ENCODE results near the gene SNX22. TPM values are rescaled to one million over a fixed set of nuclear protein-coding genes. Genes with fewer than 3 reads are reported as not detected.

SNX22 gene
- total RNA-seq, 5 donors from 2014 or later (not counting 1 experiment from before 2014, with no cell fraction given), result 0.58 to 3.7 (median 1.4) TPM

DNA sequence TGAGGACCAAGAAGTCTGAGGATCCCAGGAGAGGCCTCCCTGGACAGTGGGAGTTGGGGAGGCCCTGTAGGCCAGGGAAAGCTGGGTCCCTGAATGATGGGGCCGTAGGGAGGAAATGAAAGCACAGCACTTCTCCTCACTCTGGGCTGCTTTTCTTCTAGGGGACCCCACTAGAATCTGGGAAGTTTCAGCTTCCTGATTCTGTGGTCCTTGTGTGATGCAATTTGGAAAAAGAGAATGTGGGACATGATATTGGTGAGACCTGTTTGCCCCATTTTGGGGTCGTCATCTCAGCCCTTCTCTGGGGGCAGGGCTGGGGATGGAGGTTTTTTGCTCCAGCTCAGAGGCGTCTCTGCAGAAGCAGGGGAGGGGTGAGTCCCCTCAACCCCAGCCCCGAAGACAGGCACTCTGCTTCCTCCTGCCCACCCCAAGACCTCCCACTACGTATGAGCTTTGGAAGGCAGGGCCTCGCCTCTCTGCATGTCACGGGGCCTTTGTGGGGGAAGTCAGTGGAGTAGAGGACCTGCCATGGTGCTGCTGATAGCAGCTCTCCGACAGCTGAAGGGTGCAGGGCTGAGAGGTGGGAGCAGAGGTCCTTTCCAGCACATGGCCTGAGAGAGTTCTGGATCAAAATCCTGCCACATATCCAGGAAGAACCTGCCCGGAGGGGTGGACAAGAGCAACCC, 1.5 kb upstream of the SNX22 start:
- peak overlapping the region in 2 of 3 donors; percentile 31 to 47 for H3K4me3 Mint-ChIP-seq
- peaks cover 0 to 33% of the 10 kb centered on the region in 2 experiments for H3K27me3 ChIP-seq (replicated peaks in 1 of 2; ENCODE audit: control insufficient read depth in 2 of 2, extremely low read depth in 1 of 2, insufficient read depth in 2 of 2, low read length in 1 of 2)
- POLR2A ChIA-PET, result no interaction called here
- H3K4me1 ChIP-seq (ENCODE audit: control insufficient read depth in 1 of 2, extremely low read depth in 1 of 2, insufficient read depth in 2 of 2, low read length in 2 of 2), result peaks cover 7 to 44% of the 10 kb centered on the region in 2 experiments
- peaks cover 27 to 32% (median 32%) of the 10 kb centered on the region in 3 donors for H3K4me1 Mint-ChIP-seq
- no peak for ATAC-seq (replicated peaks in 1 of 4)
- no peak overlapping the region for H3K4me3 ChIP-seq (ENCODE audit: control insufficient read depth in 1 of 2, extremely low read depth in 1 of 2, low read length in 1 of 2)
- DNase-seq, result no peak
- CTCF ChIA-PET, result interaction anchor here (0.6 to 0.7 kb wide), 3 partner anchors 12 to 503 kb away, joined by 3 read pairs; no protein-coding TSS in a partner anchor
- 90% methylated on average over 5 of the region's 9 CpGs for WGBS (ENCODE audit: insufficient coverage)
- H3K27me3 Mint-ChIP-seq, result peaks cover 7 to 14% of the 10 kb centered on the region in 2 donors
- peaks cover 3% of the 10 kb centered on the region for H3K36me3 Mint-ChIP-seq
- H3K27ac ChIP-seq (ENCODE audit: low read length), result no peak overlapping the region
- no peaks in the 10 kb centered on the region for H3K9me3 Mint-ChIP-seq
- peaks cover 8 to 9% of the 10 kb centered on the region in 2 donors for H3K36me3 ChIP-seq (ENCODE audit: control insufficient read depth in 2 of 2, extremely low read depth in 1 of 2, insufficient read depth in 1 of 2, low read length in 1 of 2)
- no peaks in the 10 kb centered on the region for H3K9me3 ChIP-seq
- peak overlapping the region in 1 of 2 donors; percentile 16 for H3K27ac Mint-ChIP-seq

- H3K27ac Mint-ChIP-seq, result no peak overlapping the region
- H3K4me1 Mint-ChIP-seq, result peaks cover 28 to 37% (median 32%) of the 10 kb centered on the region in 3 donors
These were observed 1.2 kb downstream of the SNX22 start for GRCh38 chr15:64152507-64153387.

DNA sequence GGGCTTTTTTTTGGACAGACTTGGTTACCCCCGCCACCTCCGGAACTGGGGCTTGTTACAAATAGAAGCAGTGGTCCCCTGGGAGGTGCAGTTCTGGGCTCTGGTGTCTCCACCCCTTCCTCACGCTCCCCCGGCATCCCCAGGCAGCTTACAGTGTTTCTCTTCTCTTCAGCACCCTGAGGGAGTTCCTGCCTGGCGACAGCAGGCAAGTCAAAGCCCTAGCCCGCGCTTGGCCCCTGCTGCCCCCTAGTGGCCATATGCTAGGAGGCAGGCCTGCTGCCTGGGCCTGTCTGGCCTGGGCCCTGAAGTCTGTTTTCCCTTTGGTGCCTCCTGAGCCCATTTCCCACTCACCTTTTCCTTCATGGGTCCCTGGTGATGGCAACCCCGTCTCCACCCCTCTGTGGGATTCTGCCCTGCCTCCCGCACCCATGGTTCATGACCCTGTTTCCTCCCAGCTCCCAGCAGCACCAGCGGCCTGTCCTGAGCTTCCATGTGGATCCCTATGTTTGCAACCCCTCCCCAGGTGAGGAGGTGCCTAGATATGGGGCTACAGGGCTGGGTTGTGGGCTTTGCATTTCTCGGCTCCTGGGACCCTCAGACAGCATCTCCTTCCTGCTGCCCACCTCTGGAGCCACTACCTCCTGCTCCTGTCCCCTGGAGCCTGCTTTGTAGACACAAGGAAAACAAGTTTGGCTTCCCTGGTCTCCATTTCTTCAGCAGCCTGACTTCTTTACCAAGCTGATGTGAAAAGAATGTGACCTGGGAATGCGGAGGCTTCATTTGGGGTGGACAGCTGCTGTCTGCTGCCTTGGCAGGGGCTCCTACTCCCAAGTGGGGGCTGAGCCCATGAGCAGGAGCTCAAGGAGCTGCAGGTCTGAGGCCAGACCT, 2.2 kb downstream of the SNX22 start:
- H3K4me3 ChIP-seq (ENCODE audit: control insufficient read depth in 1 of 2, extremely low read depth in 1 of 2, low read length in 1 of 2), result no peak overlapping the region
- peak overlapping the region; percentile 49 to 79 (median 54) for H3K4me3 Mint-ChIP-seq
- peaks cover 16 to 44% of the 10 kb centered on the region in 2 donors for H3K36me3 ChIP-seq (ENCODE audit: control insufficient read depth in 2 of 2, extremely low read depth in 1 of 2, insufficient read depth in 1 of 2, low read length in 1 of 2)
- ChIA-PET CTCF (interaction anchor here (0.6 to 1.3 kb wide), 14 partner anchors 8 to 861 kb away, joined by 3 to 5 read pairs (median 3); partner anchors contain the start of genes SNX1 (in 1 of the 2) and TRIP4 (in 1 of the 2)), POLR2A (interaction anchor here in 1 of 2 donors (0.6 kb wide), 1 partner anchor 79 kb away, joined by 3 read pairs; no protein-coding TSS in a partner anchor)
- H3K9me3 Mint-ChIP-seq, result no peaks in the 10 kb centered on the region
- peaks cover 26% of the 10 kb centered on the region for H3K36me3 Mint-ChIP-seq
- no peaks in the 10 kb centered on the region for H3K9me3 ChIP-seq
- H3K4me1 ChIP-seq (ENCODE audit: control insufficient read depth in 1 of 2, extremely low read depth in 1 of 2, insufficient read depth in 2 of 2, low read length in 2 of 2), result peaks cover 7 to 51% of the 10 kb centered on the region in 2 experiments
- peaks cover 34 to 43% (median 42%) of the 10 kb centered on the region in 3 donors for H3K4me1 Mint-ChIP-seq
- 25% methylated on average over 4 of the region's 12 CpGs for WGBS (ENCODE audit: insufficient coverage)
- H3K27ac ChIP-seq (ENCODE audit: low read length), result no peak overlapping the region
- DNase-seq, result peak; percentile 75 to 95 (median 88)
- peaks cover 7 to 14% of the 10 kb centered on the region in 2 donors for H3K27me3 Mint-ChIP-seq
- ATAC-seq (replicated peaks in 1 of 4), result peak; percentile 87 to 93 (median 90)
- peak overlapping the region in 1 of 2 donors; percentile 34 for H3K27ac Mint-ChIP-seq
- peaks cover 0 to 33% of the 10 kb centered on the region in 2 experiments for H3K27me3 ChIP-seq (replicated peaks in 1 of 2; ENCODE audit: control insufficient read depth in 2 of 2, extremely low read depth in 1 of 2, insufficient read depth in 2 of 2, low read length in 1 of 2)

More at GRCh38 chr15:64152507-64153387, 1.2 kb downstream of the SNX22 start:
- 31% methylated on average over 22 of the region's 27 CpGs for WGBS (ENCODE audit: insufficient coverage)
- Histone ChIP-seq H3K9me3 (no peaks in the 10 kb centered on the region), H3K27ac (ENCODE audit: low read length) (no peak overlapping the region), H3K36me3 (ENCODE audit: control insufficient read depth in 2 of 2, extremely low read depth in 1 of 2, insufficient read depth in 1 of 2, low read length in 1 of 2) (peaks cover 16 to 34% of the 10 kb centered on the region in 2 donors), H3K4me3 (ENCODE audit: control insufficient read depth in 1 of 2, extremely low read depth in 1 of 2, low read length in 1 of 2) (peak overlapping the region in 1 of 2 donors; percentile 44), H3K4me1 (ENCODE audit: control insufficient read depth in 1 of 2, extremely low read depth in 1 of 2, insufficient read depth in 2 of 2, low read length in 2 of 2) (peaks cover 7 to 44% of the 10 kb centered on the region in 2 experiments), H3K27me3 (replicated peaks in 1 of 2; ENCODE audit: control insufficient read depth in 2 of 2, extremely low read depth in 1 of 2, insufficient read depth in 2 of 2, low read length in 1 of 2) (peaks cover 0 to 33% of the 10 kb centered on the region in 2 experiments)
- peaks cover 7 to 14% of the 10 kb centered on the region in 2 donors for H3K27me3 Mint-ChIP-seq
- peaks cover 18% of the 10 kb centered on the region for H3K36me3 Mint-ChIP-seq
- H3K4me3 Mint-ChIP-seq, result peak overlapping the region; percentile 49 to 79 (median 54)
- peak in 4 of 35 experiments; percentile 8 to 32 (median 16) for DNase-seq
- no peaks in the 10 kb centered on the region for H3K9me3 Mint-ChIP-seq
- POLR2A ChIA-PET, result no interaction called here
- ATAC-seq (replicated peaks in 1 of 4), result peak in 1 of 4 experiments; percentile 5
- CTCF ChIA-PET, result interaction anchor here (0.6 to 1.3 kb wide), 12 partner anchors 9 to 552 kb away, joined by 3 to 5 read pairs (median 3); partner anchors contain the start of genes SNX1 (in 1 of the 2) and TRIP4 (in 1 of the 2)

DNA sequence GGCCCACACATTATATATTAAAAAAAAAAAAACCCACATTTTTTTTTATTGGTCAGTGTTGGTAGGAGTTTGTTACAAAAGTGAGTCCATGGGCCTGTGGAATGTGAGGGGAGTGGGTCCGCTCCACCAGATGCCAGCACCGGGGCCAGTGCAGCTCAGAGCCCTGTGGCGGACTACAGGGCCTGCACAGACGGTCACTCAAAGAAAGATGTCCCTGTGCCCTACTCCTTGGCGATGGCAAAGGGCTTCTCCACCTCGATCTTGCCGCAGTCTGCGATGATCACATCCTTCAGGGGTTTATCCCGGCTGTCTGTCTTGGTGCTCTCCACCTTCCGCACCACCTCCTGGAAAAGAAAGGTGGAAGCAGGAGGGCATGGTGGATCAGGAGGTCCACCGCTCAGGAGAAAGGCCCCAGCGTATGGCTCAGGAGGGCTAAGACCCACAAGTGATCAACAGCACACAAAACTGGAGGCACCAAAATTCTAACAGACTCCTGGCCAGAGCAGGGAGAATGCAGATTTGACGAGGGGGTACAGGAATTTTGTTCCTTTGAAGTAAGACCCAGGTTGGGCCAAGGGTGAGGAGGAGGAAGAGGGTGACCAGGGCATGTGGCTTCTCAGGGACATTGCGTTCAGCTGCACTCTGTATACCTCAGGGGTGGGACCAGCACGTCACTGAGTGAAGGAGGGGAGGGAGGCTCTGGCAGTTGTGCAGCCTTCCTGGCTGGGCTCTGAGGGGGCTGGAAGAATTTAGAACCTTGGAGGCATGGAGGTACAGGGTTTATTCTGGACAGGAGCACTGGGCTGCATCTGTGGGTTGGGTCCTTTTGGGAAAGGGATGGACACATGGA, 4.5 kb downstream of the SNX22 start:
- ChIA-PET CTCF (interaction anchor here in 1 of 2 donors (0.7 kb wide), 1 partner anchor 49 kb away, joined by 5 read pairs; no protein-coding TSS in a partner anchor), POLR2A (interaction anchor here (0.6 to 0.8 kb wide), 3 partner anchors 30 to 287 kb away, joined by 3 to 5 read pairs (median 3); partner anchors contain the start of gene CIAO2A (in 1 of the 2))
- ATAC-seq (replicated peaks in 1 of 4) (no peak), DNase-seq (no peak)
- peaks cover 0 to 25% of the 10 kb centered on the region in 2 experiments for H3K27me3 ChIP-seq (replicated peaks in 1 of 2; ENCODE audit: control insufficient read depth in 2 of 2, extremely low read depth in 1 of 2, insufficient read depth in 2 of 2, low read length in 1 of 2)
- H3K36me3 Mint-ChIP-seq, result peaks cover 40% of the 10 kb centered on the region
- no peak overlapping the region for H3K4me3 Mint-ChIP-seq
- peaks cover 37 to 45% (median 42%) of the 10 kb centered on the region in 3 donors for H3K4me1 Mint-ChIP-seq
- no peak overlapping the region for H3K27ac Mint-ChIP-seq
- H3K9me3 ChIP-seq, result no peaks in the 10 kb centered on the region
- H3K4me1 ChIP-seq (ENCODE audit: control insufficient read depth in 1 of 2, extremely low read depth in 1 of 2, insufficient read depth in 2 of 2, low read length in 2 of 2), result peaks cover 7 to 61% of the 10 kb centered on the region in 2 experiments
- peaks cover 4 to 11% of the 10 kb centered on the region in 2 donors for H3K27me3 Mint-ChIP-seq
- 90% methylated on average over 13 of the region's 15 CpGs for WGBS (ENCODE audit: insufficient coverage)
- H3K36me3 ChIP-seq (ENCODE audit: control insufficient read depth in 2 of 2, extremely low read depth in 1 of 2, insufficient read depth in 1 of 2, low read length in 1 of 2), result peaks cover 24 to 65% of the 10 kb centered on the region in 2 donors
- no peak overlapping the region for H3K4me3 ChIP-seq (ENCODE audit: control insufficient read depth in 1 of 2, extremely low read depth in 1 of 2, low read length in 1 of 2)
- no peaks in the 10 kb centered on the region for H3K9me3 Mint-ChIP-seq
- no peak overlapping the region for H3K27ac ChIP-seq (ENCODE audit: low read length)

DNA sequence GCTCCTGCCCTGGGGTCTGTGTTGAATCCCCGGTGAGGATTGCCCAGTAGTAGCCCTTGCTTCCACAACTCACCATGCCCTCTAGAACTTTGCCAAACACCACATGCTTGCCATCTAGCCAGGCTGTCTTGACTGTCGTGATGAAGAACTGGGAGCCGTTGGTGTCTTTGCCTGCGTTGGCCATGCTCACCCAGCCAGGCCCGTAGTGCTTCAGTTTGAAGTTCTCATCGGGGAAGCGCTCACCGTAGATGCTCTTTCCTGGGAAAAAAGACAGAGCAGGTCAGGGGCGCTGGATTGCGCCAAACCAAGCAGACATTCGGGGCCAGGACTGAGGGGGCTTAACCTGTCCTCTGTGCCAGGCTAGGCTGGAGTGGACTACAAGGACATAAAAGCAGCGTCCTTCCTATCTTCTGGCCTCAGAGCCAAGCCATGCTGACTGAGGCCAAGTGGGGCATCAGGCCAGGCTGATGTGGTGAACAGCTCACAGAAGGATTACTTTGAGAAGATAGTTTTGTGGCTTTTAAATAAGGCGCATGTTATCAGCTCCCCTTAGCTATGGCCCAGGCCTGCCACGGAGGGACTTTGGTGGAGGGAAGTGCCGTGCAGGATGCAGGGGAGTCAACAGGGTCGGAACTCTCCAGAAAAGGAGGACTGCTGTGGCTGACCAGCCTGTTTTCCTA, 5.3 kb downstream of the SNX22 start:
- WGBS (ENCODE audit: insufficient coverage), result 97% methylated on average over 15 of the region's 16 CpGs
- POLR2A ChIA-PET, result interaction anchor here in 1 of 2 donors (0.6 kb wide), 1 partner anchor 29 kb away, joined by 5 read pairs; no protein-coding TSS in a partner anchor
- peaks cover 8 to 61% of the 10 kb centered on the region in 2 experiments for H3K4me1 ChIP-seq (ENCODE audit: control insufficient read depth in 1 of 2, extremely low read depth in 1 of 2, insufficient read depth in 2 of 2, low read length in 2 of 2)
- ATAC-seq (replicated peaks in 1 of 4) (no peak), DNase-seq (no peak)
- peaks cover 24 to 69% of the 10 kb centered on the region in 2 donors for H3K36me3 ChIP-seq (ENCODE audit: control insufficient read depth in 2 of 2, extremely low read depth in 1 of 2, insufficient read depth in 1 of 2, low read length in 1 of 2)
- Mint-ChIP-seq H3K4me3 (no peak overlapping the region), H3K9me3 (no peaks in the 10 kb centered on the region), H3K27ac (peak overlapping the region in 1 of 2 donors; percentile 18), H3K4me1 (peaks cover 39 to 48% (median 43%) of the 10 kb centered on the region in 3 donors), H3K27me3 (peaks cover 4 to 10% of the 10 kb centered on the region in 2 donors), H3K36me3 (peaks cover 41% of the 10 kb centered on the region)
- CTCF ChIA-PET, result no interaction called here
- H3K4me3 ChIP-seq (ENCODE audit: control insufficient read depth in 1 of 2, extremely low read depth in 1 of 2, low read length in 1 of 2), result no peak overlapping the region
- H3K9me3 ChIP-seq, result no peaks in the 10 kb centered on the region
- no peak overlapping the region for H3K27ac ChIP-seq (ENCODE audit: low read length)
- H3K27me3 ChIP-seq (replicated peaks in 1 of 2; ENCODE audit: control insufficient read depth in 2 of 2, extremely low read depth in 1 of 2, insufficient read depth in 2 of 2, low read length in 1 of 2), result peaks cover 0 to 17% of the 10 kb centered on the region in 2 experiments
